Fibroblast of lung (primary cell): ENCODE results near the gene MKX. TPM values are rescaled to one million over a fixed set of nuclear protein-coding genes. Genes with fewer than 3 reads are reported as not detected.
A peak's percentile ranks its signal among the peaks of the same experiment; 100 is the strongest.

Experiments used
- DNase-seq, 2 donors: peaks; one replicate each; pipeline versions ENCODE4 v3.0.0 to v3.0.0-alpha.2; 2010; ENCODE audit warnings: low read depth in 2 of 2
- H2AFZ ChIP-seq: 2 replicates; pipeline ENCODE4 v1.5.1; 2012; ENCODE audit warnings: low read length, control low read depth, inconsistent platforms
- H3K27ac ChIP-seq: 2 replicates; pipeline ENCODE4 v1.5.1; 2011; ENCODE audit warnings: low read length, control low read depth; ENCODE audit not compliant: insufficient read depth
- H3K27me3 ChIP-seq: 2 replicates; pipeline ENCODE4 v1.5.1; 2011; ENCODE audit warnings: mild to moderate bottlenecking, low read length; ENCODE audit not compliant: control insufficient read depth, insufficient read depth
- H3K36me3 ChIP-seq: 2 replicates; pipeline ENCODE4 v1.5.1; 2011; ENCODE audit warnings: low read length; ENCODE audit not compliant: control insufficient read depth, insufficient read depth
- H3K4me1 ChIP-seq: 2 replicates; pipeline ENCODE4 v1.5.1; 2011; ENCODE audit warnings: low read length; ENCODE audit not compliant: control insufficient read depth, insufficient read depth; ENCODE audit errors: extremely low read depth
- H3K4me2 ChIP-seq: 2 replicates; pipeline ENCODE4 v1.5.1; 2011; ENCODE audit warnings: low read length, control low read depth; ENCODE audit not compliant: insufficient read depth; ENCODE audit errors: extremely low read depth
- H3K4me3 ChIP-seq, 4 experiments: fragments of 200-600 bp in 1 of 4; sonication (generic) in 1 of 4; replicated peaks in 1 of 4; 2 replicates each; pipeline ENCODE4 v1.5.1; 2011 to 2016; ENCODE audit warnings: low read length in 4 of 4, low read depth in 3 of 4, mild to moderate bottlenecking in 3 of 4, control low read depth in 2 of 4, inconsistent platforms in 1 of 4, mixed read lengths in 1 of 4; ENCODE audit not compliant: insufficient read depth in 1 of 4; ENCODE audit errors: control extremely low read depth in 1 of 4
- H3K79me2 ChIP-seq: 2 replicates; pipeline ENCODE4 v1.5.1; 2012; ENCODE audit warnings: mild to moderate bottlenecking, low read length, inconsistent platforms; ENCODE audit not compliant: control insufficient read depth, insufficient read depth
- H3K9ac ChIP-seq: 2 replicates; pipeline ENCODE4 v1.5.1; 2011; ENCODE audit warnings: mild to moderate bottlenecking, low read length, control low read depth; ENCODE audit not compliant: insufficient read depth
- H3K9me3 ChIP-seq: 2 replicates; pipeline ENCODE4 v1.5.1; 2012; ENCODE audit warnings: low read depth, low read length; ENCODE audit not compliant: control insufficient read depth, insufficient read depth
- H4K20me1 ChIP-seq: 2 replicates; pipeline ENCODE4 v1.5.1; 2011; ENCODE audit warnings: low read length; ENCODE audit not compliant: control insufficient read depth, insufficient read depth; ENCODE audit errors: extremely low read depth
- EZH2 ChIP-seq: IDR thresholded peaks from 2 replicates; pipeline ENCODE4 v1.5.1; 2012; ENCODE audit warnings: low read length, control low read depth, mild to moderate bottlenecking; ENCODE audit errors: missing control alignments
- polyA plus RNA-seq, 2 donors: library from polyadenylated mRNA; depleted of rRNA in 1 of 2; stranded (reverse) in 1 of 2; unstranded in 1 of 2; fragments of >200 nt; gene quantifications; 2 replicates each; pipeline ENCODE4 v1.2.1, GENCODE V29; 2011 to 2012; ENCODE audit warnings: missing spikeins in 1 of 2
- total RNA-seq: library from RNA; depleted of rRNA; stranded (reverse); fragments of >200 nt; gene quantifications from 2 replicates; pipeline ENCODE4 v1.2.1, GENCODE V29; 2014
- TF ChIP-seq, protein P1 (sequence below), 2 donors: IDR thresholded peaks in 1 of 2; conservative IDR thresholded peaks in 1 of 2; 1 replicate in 1 of 2; 2 replicates in 1 of 2; pipeline ENCODE4 v1.5.1; 2011 to 2012; ENCODE audit warnings: low read length in 2 of 2, control low read depth in 1 of 2, inconsistent platforms in 1 of 2, low read depth in 1 of 2, mild to moderate bottlenecking in 1 of 2

Gene MKX
- total and polyA plus RNA-seq, 2 donors (not counting 1 experiment from before 2014, with no cell fraction given) = 2.2 to 15.0 TPM

DNA sequence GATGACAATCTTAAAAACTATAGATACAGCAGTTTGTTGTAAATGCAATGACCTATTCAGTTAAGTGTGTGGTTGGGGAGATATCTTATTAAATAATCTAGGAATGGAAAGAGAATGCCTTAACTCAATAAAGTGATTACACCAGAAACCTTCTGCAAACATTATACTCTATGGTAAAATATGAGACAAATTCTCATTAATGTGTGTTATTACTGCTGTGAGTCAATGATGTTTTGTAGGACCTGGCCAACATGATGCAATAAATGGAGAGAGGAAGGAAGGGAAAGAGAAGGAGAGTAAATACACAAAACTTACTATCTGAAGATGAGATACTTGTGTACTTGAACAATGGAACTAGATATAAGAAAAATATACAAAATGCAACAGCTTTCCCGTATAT is 25.1 kb downstream of the MKX start:
- Histone ChIP-seq H2AFZ (no peak overlapping the region), H3K4me1 (peaks cover 3% of the 10 kb centered on the region), H3K4me3 (no peak overlapping the region), H3K79me2 (no peaks in the 10 kb centered on the region), H4K20me1 (no peaks in the 10 kb centered on the region), H3K9me3 (no peaks in the 10 kb centered on the region), H3K9ac (no peak overlapping the region), H3K27ac (no peak overlapping the region), H3K4me2 (no peak overlapping the region), H3K27me3 (no peaks in the 10 kb centered on the region), H3K36me3 (no peaks in the 10 kb centered on the region)
- TF ChIP-seq, protein P1, sequence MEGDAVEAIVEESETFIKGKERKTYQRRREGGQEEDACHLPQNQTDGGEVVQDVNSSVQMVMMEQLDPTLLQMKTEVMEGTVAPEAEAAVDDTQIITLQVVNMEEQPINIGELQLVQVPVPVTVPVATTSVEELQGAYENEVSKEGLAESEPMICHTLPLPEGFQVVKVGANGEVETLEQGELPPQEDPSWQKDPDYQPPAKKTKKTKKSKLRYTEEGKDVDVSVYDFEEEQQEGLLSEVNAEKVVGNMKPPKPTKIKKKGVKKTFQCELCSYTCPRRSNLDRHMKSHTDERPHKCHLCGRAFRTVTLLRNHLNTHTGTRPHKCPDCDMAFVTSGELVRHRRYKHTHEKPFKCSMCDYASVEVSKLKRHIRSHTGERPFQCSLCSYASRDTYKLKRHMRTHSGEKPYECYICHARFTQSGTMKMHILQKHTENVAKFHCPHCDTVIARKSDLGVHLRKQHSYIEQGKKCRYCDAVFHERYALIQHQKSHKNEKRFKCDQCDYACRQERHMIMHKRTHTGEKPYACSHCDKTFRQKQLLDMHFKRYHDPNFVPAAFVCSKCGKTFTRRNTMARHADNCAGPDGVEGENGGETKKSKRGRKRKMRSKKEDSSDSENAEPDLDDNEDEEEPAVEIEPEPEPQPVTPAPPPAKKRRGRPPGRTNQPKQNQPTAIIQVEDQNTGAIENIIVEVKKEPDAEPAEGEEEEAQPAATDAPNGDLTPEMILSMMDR (conservative IDR thresholded peaks at IDR 0.05 in 1 of 2, IDR thresholded peaks at IDR 0.05 in 1 of 2; ENCODE audit: low read depth in 1 of 2, low read length in 2 of 2) = no peak
- DNase-seq = no peak

DNA sequence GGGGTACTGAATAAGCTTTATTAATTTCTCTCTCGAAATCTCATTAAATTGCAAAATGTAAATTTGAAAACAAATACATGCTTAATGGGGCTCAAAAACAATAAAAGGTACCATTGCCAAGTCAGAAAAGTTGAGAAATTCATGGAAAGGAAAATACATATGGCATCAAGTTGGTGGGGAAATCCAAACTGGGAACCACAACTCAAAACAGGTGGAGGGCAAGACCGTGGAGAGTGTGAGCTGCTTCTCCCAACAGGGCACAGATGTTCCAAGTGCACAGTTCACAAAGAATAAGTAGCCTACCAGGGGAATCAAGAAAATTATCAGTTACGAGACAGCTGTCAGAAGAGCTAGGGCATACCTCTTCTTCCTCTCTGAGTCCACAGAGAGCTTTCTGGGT is 26.6 kb downstream of the MKX start:
- Histone ChIP-seq H4K20me1 (no peaks in the 10 kb centered on the region), H3K9ac (no peak overlapping the region), H3K4me1 (peaks cover 3% of the 10 kb centered on the region), H2AFZ (no peak overlapping the region), H3K4me2 (no peak overlapping the region), H3K9me3 (no peaks in the 10 kb centered on the region), H3K79me2 (no peaks in the 10 kb centered on the region), H3K36me3 (no peaks in the 10 kb centered on the region), H3K27me3 (no peaks in the 10 kb centered on the region), H3K27ac (no peak overlapping the region), H3K4me3 (no peak overlapping the region)
- TF ChIP-seq, protein P1 (conservative IDR thresholded peaks at IDR 0.05 in 1 of 2, IDR thresholded peaks at IDR 0.05 in 1 of 2; ENCODE audit: low read depth in 1 of 2, low read length in 2 of 2) = no peak
- TF ChIP-seq EZH2 = no peak
- no peak for DNase-seq

DNA sequence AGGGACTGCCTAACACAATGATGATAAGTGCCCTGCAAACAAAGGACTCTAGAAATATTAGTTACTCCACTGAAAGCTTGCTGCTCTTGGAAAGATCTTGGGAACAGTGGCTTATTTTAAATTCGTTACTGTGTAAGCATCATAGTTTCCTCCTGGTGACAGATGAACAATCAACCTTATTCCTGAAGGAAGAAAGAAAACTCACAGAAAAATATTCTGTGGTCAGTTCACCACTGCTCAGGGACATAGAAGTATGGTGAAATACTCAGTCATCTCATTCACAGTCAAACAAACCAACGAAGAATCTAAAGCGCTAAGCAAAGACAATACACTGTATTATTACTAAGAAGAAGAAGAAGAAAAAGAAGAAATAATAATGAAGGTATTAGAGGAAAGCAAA is 27.8 kb downstream of the MKX start:
- Histone ChIP-seq H3K9me3 (no peaks in the 10 kb centered on the region), H3K4me1 (peaks cover 3% of the 10 kb centered on the region)
- peak in 1 of 2 donors; percentile 21 for DNase-seq

More for the DNA sequence above, 27.8 kb downstream of the MKX start:
- H3K36me3 ChIP-seq = no peaks in the 10 kb centered on the region
- TF ChIP-seq, protein P1 (conservative IDR thresholded peaks at IDR 0.05 in 1 of 2, IDR thresholded peaks at IDR 0.05 in 1 of 2; ENCODE audit: low read depth in 1 of 2, low read length in 2 of 2) = no peak
- TF ChIP-seq EZH2 = no peak
- no peaks in the 10 kb centered on the region for H3K27me3 ChIP-seq
- no peaks in the 10 kb centered on the region for H4K20me1 ChIP-seq
- no peak overlapping the region for H3K4me3 ChIP-seq
- no peak overlapping the region for H3K4me2 ChIP-seq
- no peak overlapping the region for H3K27ac ChIP-seq
- no peak overlapping the region for H2AFZ ChIP-seq
- no peaks in the 10 kb centered on the region for H3K79me2 ChIP-seq
- H3K9ac ChIP-seq = no peak overlapping the region
